Progenitor cell of endocrine pancreas (in vitro differentiated cells): ENCODE data around the gene KCNN4. TPM values are rescaled to one million over a fixed set of nuclear protein-coding genes. Genes with fewer than 3 reads are reported as not detected.

Source experiments
- DNase-seq: peaks from one replicate; pipeline ENCODE4 v3.0.0; 2021; ENCODE audit warnings: low spot score; ENCODE audit not compliant: unreplicated experiment
- H3K27ac Mint-ChIP-seq: 2 replicates; pipeline ENCODE4 v1.8.0; 2021; ENCODE audit warnings: mild to moderate bottlenecking, moderate library complexity, mixed read lengths
- H3K27me3 Mint-ChIP-seq: 2 replicates; pipeline ENCODE4 v1.8.0; 2021; ENCODE audit warnings: mixed read lengths
- H3K36me3 Mint-ChIP-seq: 2 replicates; pipeline ENCODE4 v1.8.0; 2022; ENCODE audit warnings: mixed read lengths; ENCODE audit not compliant: insufficient read depth
- H3K4me1 Mint-ChIP-seq: 2 replicates; pipeline ENCODE4 v1.8.0; 2021; ENCODE audit warnings: low read depth, mixed read lengths
- H3K4me3 Mint-ChIP-seq: 2 replicates; pipeline ENCODE4 v1.8.0; 2021; ENCODE audit warnings: low read depth, mild to moderate bottlenecking, moderate library complexity, mixed read lengths
- H3K9me3 Mint-ChIP-seq: 2 replicates; pipeline ENCODE4 v1.8.0; 2021; ENCODE audit warnings: low read depth, mixed read lengths
- total RNA-seq: library from RNA; stranded (reverse); gene quantifications from 2 replicates; pipeline ENCODE4 v1.2.1, GENCODE V29; 2021
- TF ChIP-seq, protein P1 (sequence below): fragments of 200-600 bp; sonication (generic); IDR thresholded peaks from one replicate; pipeline ENCODE4 v1.5.0; 2021; ENCODE audit warnings: antibody characterized with exemption, mild to moderate bottlenecking; ENCODE audit not compliant: unreplicated experiment

KCNN4 gene
- total RNA-seq, 1 donor from 2014 or later, result 0.34 TPM

DNA sequence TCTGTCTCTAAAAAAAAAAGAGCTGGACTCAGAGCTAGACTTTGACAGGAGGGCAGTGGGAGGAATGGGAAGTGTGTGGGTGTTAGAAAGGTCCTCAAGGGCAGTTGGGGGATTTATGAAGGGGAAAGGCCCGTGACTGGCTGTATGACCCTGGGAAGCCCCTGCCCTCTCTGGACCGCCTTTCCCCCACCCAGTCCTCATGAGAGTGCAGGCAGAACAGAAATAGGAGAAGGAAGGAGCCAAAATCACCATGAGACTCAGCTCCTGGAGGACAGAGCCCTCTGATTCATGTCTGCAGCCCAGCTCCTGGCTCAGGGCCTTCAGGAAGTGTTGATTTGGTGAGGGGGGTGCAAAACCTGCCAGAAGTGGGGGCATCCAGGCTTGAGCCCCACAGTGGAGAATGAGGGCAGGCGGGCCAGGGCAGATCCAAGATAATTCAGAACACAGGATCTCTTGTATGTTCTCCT lies 17.3 kb downstream of the KCNN4 start:
- H3K27me3 Mint-ChIP-seq, result peaks cover 22% of the 10 kb centered on the region
- no peak for DNase-seq
- no peaks in the 10 kb centered on the region for H3K9me3 Mint-ChIP-seq
- no peak overlapping the region for H3K4me3 Mint-ChIP-seq
- H3K36me3 Mint-ChIP-seq, result no peaks in the 10 kb centered on the region
- H3K27ac Mint-ChIP-seq, result no peak overlapping the region
- H3K4me1 Mint-ChIP-seq, result peaks cover 2% of the 10 kb centered on the region
- TF ChIP-seq, protein P1, sequence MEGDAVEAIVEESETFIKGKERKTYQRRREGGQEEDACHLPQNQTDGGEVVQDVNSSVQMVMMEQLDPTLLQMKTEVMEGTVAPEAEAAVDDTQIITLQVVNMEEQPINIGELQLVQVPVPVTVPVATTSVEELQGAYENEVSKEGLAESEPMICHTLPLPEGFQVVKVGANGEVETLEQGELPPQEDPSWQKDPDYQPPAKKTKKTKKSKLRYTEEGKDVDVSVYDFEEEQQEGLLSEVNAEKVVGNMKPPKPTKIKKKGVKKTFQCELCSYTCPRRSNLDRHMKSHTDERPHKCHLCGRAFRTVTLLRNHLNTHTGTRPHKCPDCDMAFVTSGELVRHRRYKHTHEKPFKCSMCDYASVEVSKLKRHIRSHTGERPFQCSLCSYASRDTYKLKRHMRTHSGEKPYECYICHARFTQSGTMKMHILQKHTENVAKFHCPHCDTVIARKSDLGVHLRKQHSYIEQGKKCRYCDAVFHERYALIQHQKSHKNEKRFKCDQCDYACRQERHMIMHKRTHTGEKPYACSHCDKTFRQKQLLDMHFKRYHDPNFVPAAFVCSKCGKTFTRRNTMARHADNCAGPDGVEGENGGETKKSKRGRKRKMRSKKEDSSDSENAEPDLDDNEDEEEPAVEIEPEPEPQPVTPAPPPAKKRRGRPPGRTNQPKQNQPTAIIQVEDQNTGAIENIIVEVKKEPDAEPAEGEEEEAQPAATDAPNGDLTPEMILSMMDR, result no peak

GRCh38 chr19:43762814-43763213 lies 18.0 kb downstream of the KCNN4 start:
- no peaks in the 10 kb centered on the region for H3K4me1 Mint-ChIP-seq
- DNase-seq, result no peak
- H3K9me3 Mint-ChIP-seq, result no peaks in the 10 kb centered on the region
- peaks cover 18% of the 10 kb centered on the region for H3K27me3 Mint-ChIP-seq
- H3K27ac Mint-ChIP-seq, result no peak overlapping the region
- TF ChIP-seq, protein P1, result no peak
- no peaks in the 10 kb centered on the region for H3K36me3 Mint-ChIP-seq
- H3K4me3 Mint-ChIP-seq, result no peak overlapping the region

DNA sequence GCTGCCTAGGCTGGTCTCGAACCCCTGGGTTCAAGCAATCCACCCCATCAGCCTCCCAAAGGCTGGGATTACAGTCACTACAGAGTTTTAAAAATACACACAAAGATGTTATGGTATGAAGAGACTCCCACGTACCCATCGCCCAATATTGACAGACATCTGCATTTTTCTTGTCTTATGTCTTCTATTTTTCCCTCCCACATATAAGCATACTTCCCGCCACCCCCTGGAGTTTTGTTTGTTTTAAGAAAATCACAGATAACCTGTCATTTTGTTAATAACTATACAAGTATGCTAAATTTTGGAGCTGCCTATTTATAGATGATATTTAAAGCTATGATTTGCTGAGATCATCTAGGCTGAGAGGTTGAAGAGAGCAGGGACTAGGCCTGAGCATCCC lies 19.8 kb downstream of the KCNN4 start:
- DNase-seq, result no peak
- Mint-ChIP-seq H3K27ac (no peak overlapping the region), H3K36me3 (no peaks in the 10 kb centered on the region), H3K27me3 (peaks cover 8% of the 10 kb centered on the region), H3K4me1 (peaks cover 3% of the 10 kb centered on the region), H3K4me3 (no peak overlapping the region), H3K9me3 (no peaks in the 10 kb centered on the region)
- TF ChIP-seq, protein P1, result no peak

GRCh38 chr19:43759515-43759914 lies 21.3 kb downstream of the KCNN4 start:
- Mint-ChIP-seq H3K27ac (no peak overlapping the region), H3K4me3 (no peak overlapping the region), H3K9me3 (no peaks in the 10 kb centered on the region), H3K4me1 (peaks cover 4% of the 10 kb centered on the region), H3K27me3 (peaks cover 4% of the 10 kb centered on the region), H3K36me3 (no peaks in the 10 kb centered on the region)
- no peak for DNase-seq
- TF ChIP-seq, protein P1, result peak; percentile 19

GRCh38 chr19:43755256-43755801 lies 25.4 kb downstream of the KCNN4 start:
- H3K27me3 Mint-ChIP-seq, result no peaks in the 10 kb centered on the region
- H3K36me3 Mint-ChIP-seq, result peaks cover 4% of the 10 kb centered on the region
- H3K27ac Mint-ChIP-seq, result peak overlapping the region; percentile 99
- TF ChIP-seq, protein P1, result no peak
- H3K4me3 Mint-ChIP-seq, result peak overlapping the region; percentile 98
- no peaks in the 10 kb centered on the region for H3K9me3 Mint-ChIP-seq
- H3K4me1 Mint-ChIP-seq, result peaks cover 14% of the 10 kb centered on the region
- DNase-seq, result peak; percentile 55
